ENCODE measurements around the gene SPHK2. TPM values are rescaled to one million over a fixed set of nuclear protein-coding genes. Genes with fewer than 3 reads are reported as not detected.

Gene SPHK2
- total RNA-seq, 3 donors from 2014 or later, result 39.8 to 43.1 (median 40.6) TPM

DNA sequence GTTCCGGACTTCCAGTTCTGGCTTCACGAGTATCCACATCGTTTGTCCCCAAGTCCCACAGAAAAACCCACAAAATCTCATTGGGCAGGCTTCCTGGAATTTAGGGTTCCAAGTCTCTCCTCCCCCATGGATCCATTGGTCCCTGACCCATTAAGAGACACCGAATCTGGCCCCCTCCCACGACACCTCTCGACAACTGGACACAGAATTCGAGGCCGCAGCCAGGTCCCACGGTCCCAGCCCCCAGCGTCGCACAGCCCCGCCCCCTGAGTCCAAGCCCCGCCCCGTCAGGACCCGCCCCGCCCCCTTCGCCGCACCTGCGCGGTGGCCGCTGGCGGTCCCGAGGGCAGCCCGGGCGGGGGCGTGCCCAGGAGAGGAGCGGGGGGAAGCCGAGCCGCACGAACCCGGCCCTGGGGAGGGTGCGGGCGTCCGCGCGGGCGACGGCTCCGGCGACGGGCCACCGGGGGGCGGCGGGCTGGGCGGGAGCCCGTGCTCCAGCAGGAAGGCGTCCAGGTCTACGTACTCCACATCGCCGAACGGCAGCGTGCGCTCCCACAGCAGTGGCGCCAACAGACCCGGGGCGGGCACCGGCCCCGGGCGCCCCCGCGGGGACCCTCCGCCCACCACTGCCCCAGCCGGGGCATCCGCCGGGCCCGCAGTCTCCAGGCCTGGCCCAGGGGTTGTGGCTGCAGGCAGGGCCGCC, 16.1 kb downstream of the SPHK2 start:
- ATAC-seq (peak; percentile 12 to 14), DNase-seq (peak; percentile 71)
- Mint-ChIP-seq H3K9me3 (no peaks in the 10 kb centered on the region), H3K4me1 (ENCODE audit: low read depth) (peaks cover 56% of the 10 kb centered on the region), H3K27me3 (ENCODE audit: low read depth) (no peaks in the 10 kb centered on the region), H3K4me3 (peak overlapping the region; percentile 88), H3K36me3 (ENCODE audit: insufficient read depth) (peaks cover 8% of the 10 kb centered on the region)

DNA sequence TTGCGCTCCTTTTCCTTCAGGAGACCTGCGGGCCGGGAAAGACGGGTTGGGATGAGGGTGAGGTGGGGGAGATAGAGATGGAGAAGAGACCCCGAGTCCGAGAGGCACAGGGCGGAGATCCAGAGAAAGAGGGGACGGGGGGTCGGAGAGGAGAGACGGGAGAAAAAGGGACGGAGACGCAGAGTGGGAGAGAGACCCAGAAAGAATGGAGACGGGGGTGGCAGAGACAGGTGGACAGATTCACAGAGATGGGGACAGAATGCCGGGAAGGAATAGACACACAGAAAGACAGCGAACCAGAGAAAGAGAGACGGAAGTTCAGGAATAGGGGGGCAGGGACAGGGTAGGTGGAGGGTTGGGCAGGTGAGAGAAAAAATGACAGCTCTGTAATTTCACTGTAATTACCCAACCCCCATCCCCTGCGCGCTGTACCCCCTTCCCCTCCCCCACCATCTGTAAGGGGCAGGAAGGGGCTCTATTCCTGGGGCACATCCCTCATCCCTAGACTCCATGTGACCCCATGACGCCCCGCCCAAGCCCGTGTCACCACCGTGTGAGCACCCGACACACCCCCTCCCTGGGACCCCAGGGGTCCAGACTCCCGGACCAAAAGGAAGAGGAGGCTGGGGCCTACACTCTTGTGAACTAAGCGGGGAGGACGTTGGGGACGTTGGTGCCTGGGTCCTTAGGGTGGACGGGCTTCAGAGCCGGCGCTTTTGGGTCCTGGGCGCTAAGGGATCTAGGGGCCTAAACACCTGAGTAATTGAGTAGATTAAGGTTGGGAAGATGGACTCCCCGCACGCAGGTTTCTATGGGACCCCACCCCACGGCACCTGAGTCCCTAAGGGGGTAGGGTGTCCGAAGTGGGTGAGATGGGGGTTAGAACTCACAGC, 16.9 kb downstream of the SPHK2 start:
- H3K27me3 Mint-ChIP-seq (ENCODE audit: low read depth), result no peaks in the 10 kb centered on the region
- no peaks in the 10 kb centered on the region for H3K9me3 Mint-ChIP-seq
- peak overlapping the region; percentile 88 for H3K4me3 Mint-ChIP-seq
- no peak for DNase-seq
- H3K36me3 Mint-ChIP-seq (ENCODE audit: insufficient read depth), result peaks cover 8% of the 10 kb centered on the region
- ATAC-seq, result no peak
- peaks cover 56% of the 10 kb centered on the region for H3K4me1 Mint-ChIP-seq (ENCODE audit: low read depth)

DNA sequence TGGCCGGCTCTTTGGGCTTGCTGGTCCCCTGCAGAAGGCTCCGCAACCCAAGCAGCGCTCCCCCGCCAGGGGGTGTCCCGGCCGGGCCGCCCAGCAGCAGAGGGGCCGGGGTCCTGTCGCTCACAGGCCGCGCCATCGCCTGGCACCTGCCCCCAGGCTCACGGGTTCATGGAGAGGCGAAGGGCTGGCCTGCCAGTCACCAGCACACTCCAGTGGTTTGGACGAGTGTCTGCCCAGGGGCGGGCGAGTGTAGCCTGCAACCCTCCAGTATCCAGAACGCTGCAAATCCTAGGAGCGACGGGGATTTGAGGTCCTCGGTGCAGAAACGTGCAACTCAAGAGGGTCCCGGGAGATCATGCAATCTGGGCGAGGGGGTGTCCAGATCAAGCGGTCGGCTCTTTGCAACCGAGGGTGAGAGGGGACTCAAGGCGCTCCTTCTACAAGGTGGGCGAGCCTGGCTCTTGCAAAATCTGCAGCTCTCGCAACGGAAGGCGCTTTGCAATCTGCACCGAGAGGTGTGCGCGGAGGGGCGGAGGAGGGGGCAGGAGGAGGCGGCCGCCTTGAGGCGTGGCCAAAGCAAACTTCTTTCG, 17.6 kb downstream of the SPHK2 start, which contains the start of gene DBP:
Gene DBP, minus strand, starts transcription at position 521 of the 590 bp plus-strand sequence. Its CDS starts 385 bp downstream, at position 136.
- no peaks in the 10 kb centered on the region for H3K9me3 Mint-ChIP-seq
- peak within 1 kb of the TSS; percentile 88 for H3K4me3 Mint-ChIP-seq
- H3K36me3 Mint-ChIP-seq (ENCODE audit: insufficient read depth), result peaks cover 8% of the 10 kb centered on the region
- H3K27me3 Mint-ChIP-seq (ENCODE audit: low read depth), result no peaks in the 10 kb centered on the region
- ATAC-seq (no peak), DNase-seq (no peak)
- peaks cover 53% of the 10 kb centered on the region for H3K4me1 Mint-ChIP-seq (ENCODE audit: low read depth)

DNA sequence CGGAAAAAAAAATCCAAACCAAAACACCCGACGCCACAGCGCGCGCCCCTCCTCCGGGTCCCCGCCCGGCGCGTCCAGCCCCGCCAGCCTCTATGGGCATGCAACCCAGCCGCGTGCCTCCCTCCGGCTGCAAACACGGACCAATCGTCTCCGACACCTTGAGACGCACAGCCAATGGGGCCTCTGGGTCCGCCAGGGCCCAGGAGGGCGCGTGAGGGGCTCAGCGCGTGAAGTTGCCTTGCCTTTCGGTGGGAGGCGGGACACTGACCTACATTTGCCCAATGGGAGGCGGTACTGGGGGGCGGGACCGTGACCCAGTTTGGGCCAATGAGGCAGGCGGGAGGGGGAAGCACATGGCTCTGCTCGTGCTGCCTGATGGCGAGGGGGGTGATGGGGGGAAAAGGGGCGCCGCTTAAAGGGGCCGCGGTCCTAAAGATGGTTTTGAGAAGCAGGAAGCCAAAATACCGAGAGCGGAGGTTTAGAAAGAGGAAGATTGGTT, 18.2 kb downstream of the SPHK2 start:
- no peaks in the 10 kb centered on the region for H3K27me3 Mint-ChIP-seq (ENCODE audit: low read depth)
- no peaks in the 10 kb centered on the region for H3K9me3 Mint-ChIP-seq
- DNase-seq, result peak; percentile 99
- peaks cover 51% of the 10 kb centered on the region for H3K4me1 Mint-ChIP-seq (ENCODE audit: low read depth)
- peaks cover 6% of the 10 kb centered on the region for H3K36me3 Mint-ChIP-seq (ENCODE audit: insufficient read depth)
- peak; percentile 78 for ATAC-seq
- H3K4me3 Mint-ChIP-seq, result peak overlapping the region; percentile 88

DNA sequence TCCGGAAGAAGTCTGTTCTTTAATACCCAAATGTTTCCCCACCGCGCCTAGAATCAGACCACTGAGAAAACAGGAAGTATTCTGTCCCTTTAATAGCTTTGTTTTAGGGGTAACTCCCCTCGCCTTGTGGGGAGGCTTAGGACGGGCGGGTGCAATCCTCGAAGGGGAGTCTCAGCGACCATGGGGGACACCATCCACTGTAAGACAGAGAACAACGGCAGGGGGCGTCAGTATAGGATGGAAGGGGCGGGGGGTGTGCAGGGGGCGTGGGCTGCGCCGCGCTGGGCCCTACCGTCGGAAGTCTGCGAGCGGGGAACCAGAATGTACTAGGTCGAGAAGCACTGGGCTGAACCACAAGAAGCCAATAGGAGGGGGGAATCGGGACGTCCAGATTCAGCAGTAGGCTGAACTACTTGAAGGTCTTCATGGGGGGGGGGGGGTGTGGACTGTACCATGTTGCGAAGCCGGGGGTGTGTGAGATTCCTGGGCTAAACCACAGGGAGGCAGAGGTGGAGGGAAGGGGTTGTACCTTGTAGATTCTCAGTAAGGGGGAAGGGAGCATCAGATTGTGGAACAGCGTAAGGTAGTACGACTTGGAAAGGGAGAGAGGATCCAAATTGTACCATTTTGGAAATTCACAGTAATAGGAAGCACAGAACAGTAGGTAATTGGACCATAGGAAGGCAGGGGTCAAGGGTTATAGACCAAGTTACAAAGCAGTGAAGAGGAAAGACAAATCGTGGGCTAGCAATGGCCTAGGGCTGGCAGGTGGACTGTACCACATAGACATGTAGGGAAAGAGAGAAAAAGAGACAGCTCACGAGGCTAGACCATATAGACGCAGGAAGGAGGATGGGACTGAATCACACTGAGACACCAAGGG, 18.9 kb downstream of the SPHK2 start:
- Mint-ChIP-seq H3K9me3 (no peaks in the 10 kb centered on the region), H3K36me3 (ENCODE audit: insufficient read depth) (peaks cover 5% of the 10 kb centered on the region), H3K4me1 (ENCODE audit: low read depth) (peaks cover 50% of the 10 kb centered on the region), H3K27me3 (ENCODE audit: low read depth) (no peaks in the 10 kb centered on the region), H3K4me3 (peak overlapping the region; percentile 88)
- peak; percentile 76 for DNase-seq
- peak; percentile 41 to 46 for ATAC-seq

DNA sequence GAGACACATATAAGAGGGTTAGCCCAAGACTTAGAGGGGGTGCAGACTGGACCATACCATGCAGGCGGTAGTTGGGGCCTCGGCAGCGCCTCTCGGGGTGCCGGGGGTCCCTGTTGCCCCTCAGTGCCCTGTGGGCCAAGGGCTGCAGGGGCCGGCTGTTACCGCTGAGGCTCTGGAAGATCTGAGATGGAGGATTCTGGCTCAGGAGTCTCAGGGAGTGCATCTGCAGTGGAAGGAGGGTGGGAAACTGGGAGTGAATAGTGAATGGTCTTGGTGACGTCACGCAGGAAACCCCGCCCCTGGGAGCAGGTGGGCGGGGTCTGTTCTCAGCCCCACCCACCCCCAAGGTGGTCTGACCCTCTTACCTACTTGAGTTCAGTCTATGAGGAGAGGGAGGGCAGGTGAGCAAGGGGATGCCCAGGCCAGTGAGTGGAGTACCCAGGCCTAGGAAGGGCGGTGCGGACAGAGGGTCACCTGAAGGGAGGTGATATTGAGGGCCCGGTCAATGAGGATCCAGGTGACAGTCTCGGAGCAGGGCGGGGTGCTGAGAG, 19.6 kb downstream of the SPHK2 start:
- Mint-ChIP-seq H3K4me3 (peak overlapping the region; percentile 88), H3K27me3 (ENCODE audit: low read depth) (no peaks in the 10 kb centered on the region), H3K36me3 (ENCODE audit: insufficient read depth) (peaks cover 5% of the 10 kb centered on the region), H3K4me1 (ENCODE audit: low read depth) (peaks cover 43% of the 10 kb centered on the region), H3K9me3 (no peaks in the 10 kb centered on the region)
- no peak for ATAC-seq
- DNase-seq, result no peak

DNA sequence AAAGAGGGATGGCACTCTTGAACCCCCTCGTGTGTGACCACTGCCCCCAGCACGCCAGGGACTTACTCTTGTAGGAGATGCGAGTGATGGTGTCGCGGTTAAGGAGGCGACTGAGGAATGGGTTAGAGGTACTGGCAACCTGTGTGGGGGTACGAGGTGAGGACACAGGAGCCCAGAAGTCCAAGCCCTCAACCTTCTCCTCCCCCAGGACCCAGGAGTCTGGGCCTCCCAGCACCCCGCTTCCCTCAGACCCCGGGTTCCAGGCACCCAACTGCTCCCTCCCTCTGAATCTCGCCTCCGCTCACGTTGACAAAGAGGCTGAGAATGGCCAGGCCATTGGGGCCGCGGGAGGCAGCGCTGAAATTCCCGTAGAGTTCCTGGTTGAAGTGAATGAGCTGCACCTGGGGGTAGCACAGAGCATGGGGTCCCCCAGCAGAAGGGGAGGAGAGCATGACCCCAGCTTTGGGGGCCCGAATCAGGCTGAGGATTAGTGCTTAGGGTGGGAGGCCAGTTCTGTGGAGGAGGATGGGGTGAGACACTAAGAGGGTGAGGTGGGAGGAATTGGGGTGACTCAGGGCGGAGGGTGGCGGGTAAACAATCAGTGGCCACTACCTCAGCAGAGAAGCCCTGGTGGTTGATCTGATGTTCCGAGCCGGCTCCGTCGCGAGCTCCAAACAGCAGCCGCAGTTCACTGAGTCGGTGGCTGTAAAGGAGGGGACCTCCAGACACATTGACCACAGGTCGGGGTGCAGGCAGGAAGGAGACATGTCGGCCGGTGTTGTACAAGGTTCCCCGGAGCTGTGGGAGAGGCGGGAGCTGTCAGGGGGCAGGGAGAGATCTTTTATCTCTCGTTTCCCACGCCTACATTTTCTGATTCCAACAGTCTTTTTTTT, 20.4 kb downstream of the SPHK2 start:
- Mint-ChIP-seq H3K9me3 (no peaks in the 10 kb centered on the region), H3K36me3 (ENCODE audit: insufficient read depth) (peaks cover 5% of the 10 kb centered on the region), H3K27me3 (ENCODE audit: low read depth) (no peaks in the 10 kb centered on the region), H3K4me3 (peak overlapping the region; percentile 44), H3K4me1 (ENCODE audit: low read depth) (peaks cover 41% of the 10 kb centered on the region)
- DNase-seq (no peak), ATAC-seq (no peak)

DNA sequence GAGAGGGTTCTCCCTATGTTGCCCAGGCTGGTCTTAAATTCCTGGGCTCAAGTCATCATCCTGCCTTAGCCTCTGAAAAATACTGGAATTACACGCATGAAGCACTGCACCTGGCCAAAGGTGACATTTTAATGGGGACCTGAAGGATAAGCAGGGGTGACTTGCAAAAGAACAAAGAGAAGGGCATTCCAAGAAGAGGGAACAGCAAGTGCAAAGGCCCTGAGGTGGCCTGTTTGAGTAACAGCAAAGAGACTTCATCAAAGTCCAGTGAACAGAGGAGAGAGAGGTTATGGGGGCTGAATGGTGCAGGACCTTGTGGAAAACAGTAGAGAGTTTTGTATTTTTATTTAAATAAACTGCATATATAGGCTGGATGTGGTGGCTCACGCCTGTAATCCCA, 22.5 kb downstream of the SPHK2 start:
- no peak overlapping the region for H3K4me3 Mint-ChIP-seq

DNA sequence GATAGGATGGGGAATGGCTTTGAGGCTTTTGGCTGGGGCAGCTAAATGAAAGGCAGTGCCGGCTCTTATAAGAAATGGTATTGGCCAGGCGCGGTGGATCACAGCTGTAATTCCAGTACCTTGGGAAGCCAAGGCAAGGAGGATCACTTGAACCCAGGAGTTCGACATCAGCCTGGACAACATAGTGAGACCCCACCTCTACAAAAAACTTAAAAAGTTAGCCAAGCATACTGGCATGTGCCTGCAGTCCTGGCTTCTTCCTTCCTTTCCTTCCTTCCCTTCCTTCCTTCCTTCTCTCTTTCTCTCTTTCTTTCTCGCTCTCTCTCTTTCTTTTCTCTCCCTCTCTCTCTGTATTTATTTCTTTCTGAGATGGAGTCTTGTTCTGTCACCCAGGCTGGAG, 23.6 kb downstream of the SPHK2 start:
- peaks cover 5% of the 10 kb centered on the region for H3K36me3 Mint-ChIP-seq (ENCODE audit: insufficient read depth)
- DNase-seq, result no peak
- H3K4me1 Mint-ChIP-seq (ENCODE audit: low read depth), result peaks cover 47% of the 10 kb centered on the region
- no peaks in the 10 kb centered on the region for H3K27me3 Mint-ChIP-seq (ENCODE audit: low read depth)
- H3K4me3 Mint-ChIP-seq, result no peak overlapping the region
- no peaks in the 10 kb centered on the region for H3K9me3 Mint-ChIP-seq
- no peak for ATAC-seq

More for the DNA sequence above, 22.5 kb downstream of the SPHK2 start:
- ATAC-seq, result no peak
- Mint-ChIP-seq H3K27me3 (ENCODE audit: low read depth) (no peaks in the 10 kb centered on the region), H3K36me3 (ENCODE audit: insufficient read depth) (peaks cover 5% of the 10 kb centered on the region), H3K9me3 (no peaks in the 10 kb centered on the region), H3K4me1 (ENCODE audit: low read depth) (peaks cover 43% of the 10 kb centered on the region)
- DNase-seq, result no peak

DNA sequence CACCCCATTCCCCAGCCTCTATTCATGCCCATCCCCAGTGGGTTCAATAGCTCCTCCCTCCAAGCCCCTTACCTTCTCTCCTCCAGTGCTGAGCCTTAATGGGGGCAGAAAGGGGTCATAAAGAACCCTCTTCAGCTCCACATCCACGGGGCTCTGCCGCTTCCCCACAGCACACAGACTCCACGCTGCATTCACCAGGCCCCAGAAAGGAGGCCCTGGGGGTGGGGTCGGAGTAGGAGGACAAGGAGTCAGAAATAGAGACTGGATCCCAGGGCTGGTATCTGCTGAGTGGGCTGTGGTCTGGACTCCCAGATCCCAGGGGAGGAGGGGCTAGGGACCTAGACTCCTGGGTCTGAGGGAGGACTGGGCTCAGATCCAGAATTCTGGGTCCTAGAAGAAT, 25.0 kb downstream of the SPHK2 start:
- Mint-ChIP-seq H3K4me3 (no peak overlapping the region), H3K27me3 (ENCODE audit: low read depth) (no peaks in the 10 kb centered on the region), H3K4me1 (ENCODE audit: low read depth) (peaks cover 43% of the 10 kb centered on the region), H3K36me3 (ENCODE audit: insufficient read depth) (no peaks in the 10 kb centered on the region), H3K9me3 (no peaks in the 10 kb centered on the region)
- DNase-seq (no peak), ATAC-seq (no peak)

DNA sequence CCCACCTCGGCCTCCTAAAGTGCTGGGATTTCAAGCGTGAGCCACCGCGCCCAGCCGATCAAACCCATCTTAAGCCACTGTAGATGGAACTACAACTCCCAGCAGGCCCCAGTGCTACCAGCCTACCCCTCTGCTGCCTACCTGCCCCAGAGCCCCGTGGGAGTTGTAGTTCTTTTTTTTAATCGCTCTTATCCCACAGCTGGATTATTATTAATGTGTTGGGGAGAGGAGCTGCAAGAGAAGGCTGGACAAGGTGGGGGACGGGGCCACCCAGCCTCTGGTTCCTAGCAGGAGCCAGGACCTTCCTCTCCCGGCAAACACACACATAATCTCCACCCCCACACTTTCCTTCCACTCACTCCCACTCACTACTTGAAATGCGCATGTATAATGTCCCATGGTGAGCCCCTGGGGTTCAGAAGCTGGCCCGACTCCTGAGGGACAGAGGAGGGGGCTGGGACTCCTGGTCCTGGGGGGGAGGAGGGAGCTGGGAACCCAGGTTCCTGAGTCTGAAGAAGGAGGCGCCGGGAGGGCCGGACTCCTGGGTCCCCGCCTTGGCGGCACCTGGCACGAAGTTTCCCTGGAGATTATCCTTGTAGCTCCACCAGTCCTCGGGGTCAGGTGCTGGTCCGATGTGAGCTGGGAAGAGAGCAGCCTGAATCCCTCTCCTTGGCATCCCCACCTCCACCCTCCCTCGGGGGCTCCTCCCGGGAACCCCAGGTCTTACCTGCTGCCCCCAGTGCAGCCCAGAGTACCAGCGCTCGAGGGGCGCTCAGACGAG, 25.7 kb downstream of the SPHK2 start:
- H3K4me3 Mint-ChIP-seq, result peak overlapping the region; percentile 84
- peaks cover 42% of the 10 kb centered on the region for H3K4me1 Mint-ChIP-seq (ENCODE audit: low read depth)
- no peaks in the 10 kb centered on the region for H3K9me3 Mint-ChIP-seq
- peak; percentile 66 for DNase-seq
- H3K27me3 Mint-ChIP-seq (ENCODE audit: low read depth), result no peaks in the 10 kb centered on the region
- H3K36me3 Mint-ChIP-seq (ENCODE audit: insufficient read depth), result no peaks in the 10 kb centered on the region
- peak; percentile 74 to 77 for ATAC-seq

DNA sequence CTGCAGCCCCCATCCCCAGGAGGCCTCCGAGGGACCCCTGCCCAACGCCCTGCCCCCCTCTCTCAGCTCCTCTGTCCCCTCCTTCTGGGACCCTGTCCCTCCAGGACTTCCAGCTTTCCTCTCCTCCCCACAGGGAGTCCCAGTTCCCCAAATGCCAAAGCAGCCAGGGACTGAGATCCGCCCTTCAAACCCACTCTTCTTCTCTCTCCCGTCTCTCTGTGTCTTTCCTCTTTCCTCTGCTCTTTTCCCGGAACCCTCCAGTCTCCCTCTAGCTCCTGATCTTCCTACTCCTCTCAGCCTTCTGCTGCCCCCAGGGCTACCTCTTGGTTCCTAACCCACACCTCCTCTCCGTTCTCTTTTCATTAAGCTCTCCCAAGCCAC, 26.3 kb downstream of the SPHK2 start:
- Mint-ChIP-seq H3K9me3 (no peaks in the 10 kb centered on the region), H3K4me1 (ENCODE audit: low read depth) (peaks cover 41% of the 10 kb centered on the region), H3K4me3 (peak overlapping the region; percentile 84), H3K36me3 (ENCODE audit: insufficient read depth) (no peaks in the 10 kb centered on the region), H3K27me3 (ENCODE audit: low read depth) (no peaks in the 10 kb centered on the region)
- DNase-seq, result no peak
- no peak for ATAC-seq
